Measurements from ENCODE around the gene CALHM1. TPM values are rescaled to one million over a fixed set of nuclear protein-coding genes. Genes with fewer than 3 reads are reported as not detected.
"Not testable (repeated sequence)": the region's sequence is repeated elsewhere in the genome, so short reads cannot be mapped to it uniquely, and the experiment has no call there.

CALHM1 gene
- total RNA-seq, 1 donor from 2014 or later: not detected

DNA sequence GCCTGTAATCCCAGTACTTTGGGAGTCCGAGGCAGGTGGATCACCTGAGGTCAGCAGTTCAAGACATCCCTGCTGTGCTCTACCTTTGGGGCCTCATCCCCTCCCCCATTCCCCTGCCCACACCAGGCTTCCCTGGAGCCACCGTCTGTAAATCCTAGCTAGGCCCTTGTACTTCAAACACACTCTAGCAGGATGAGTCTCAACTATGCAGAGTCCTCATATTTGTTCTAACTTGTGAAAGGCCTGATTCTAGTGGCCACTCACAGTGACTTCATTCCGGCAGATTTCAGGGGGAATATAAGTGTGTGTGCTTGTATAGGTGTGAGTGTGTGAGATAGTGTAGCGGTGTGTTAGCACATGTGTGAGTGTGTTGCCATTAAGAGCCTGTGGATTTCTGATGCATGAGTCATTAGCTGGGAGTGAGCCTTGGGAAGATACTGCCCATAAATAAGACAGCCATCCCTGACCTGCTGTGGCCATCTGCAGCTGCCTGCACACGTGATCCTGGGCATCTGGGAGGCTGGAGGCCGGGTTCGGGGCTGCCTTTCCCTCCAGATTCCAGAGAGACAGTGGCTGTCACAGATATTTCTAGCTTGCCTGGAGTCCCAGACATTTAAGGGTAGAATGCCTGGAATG, 33.1 kb upstream of the CALHM1 start:
- ATAC-seq: peak; percentile 81
- DNase-seq (ENCODE audit: low spot score): no peak
- intact Hi-C loops (cut with DNase I): no loop called here

GRCh38 chr10:103490986-103491314, 32.2 kb upstream of the CALHM1 start:
- ATAC-seq (no peak), DNase-seq (ENCODE audit: low spot score) (no peak)
- intact Hi-C loops (cut with DNase I): no loop called here

GRCh38 chr10:103487410-103487708, 28.7 kb upstream of the CALHM1 start:
- intact Hi-C loops (cut with DNase I): no loop called here
- ATAC-seq: no peak
- no peak for DNase-seq (ENCODE audit: low spot score)

DNA sequence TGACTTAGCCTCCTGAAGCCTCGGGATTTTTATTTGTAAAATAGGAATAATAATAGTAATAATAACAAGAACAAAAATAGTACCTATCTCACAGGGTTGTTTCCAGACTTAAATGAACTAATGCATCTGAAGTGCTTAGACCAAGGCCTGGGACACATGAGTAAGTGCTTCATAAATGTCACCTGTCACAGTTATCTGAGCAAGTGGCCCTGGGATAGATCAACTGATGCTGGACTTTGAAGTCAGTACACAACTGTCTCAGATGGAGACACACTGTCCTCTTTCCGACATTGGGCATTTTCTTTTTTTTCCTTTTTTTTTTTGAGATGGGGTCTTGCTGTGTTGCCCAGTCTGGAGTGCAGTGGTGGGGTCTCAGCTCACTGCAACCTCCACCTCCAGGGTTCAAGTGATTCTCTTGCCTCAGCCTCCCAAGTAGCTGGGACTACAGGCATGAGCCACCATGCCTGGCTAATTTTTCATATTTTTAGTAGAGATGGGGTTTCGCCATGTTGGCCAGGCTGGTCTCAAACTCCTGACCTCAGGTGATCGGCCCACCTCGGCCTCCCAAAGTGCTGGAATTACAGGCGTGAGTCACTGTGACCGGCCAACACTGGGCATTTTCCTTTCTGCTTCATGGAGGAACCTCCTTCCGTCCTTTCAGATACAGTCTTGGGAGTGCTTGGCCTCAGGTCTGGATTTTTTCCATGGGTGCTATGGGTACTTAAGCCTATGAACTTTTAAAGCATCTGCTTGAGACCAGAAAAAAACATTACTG, 28.1 kb upstream of the CALHM1 start:
- DNase-seq (ENCODE audit: low spot score); intact Hi-C loops (cut with DNase I); ATAC-seq: not testable (repeated sequence)

DNA sequence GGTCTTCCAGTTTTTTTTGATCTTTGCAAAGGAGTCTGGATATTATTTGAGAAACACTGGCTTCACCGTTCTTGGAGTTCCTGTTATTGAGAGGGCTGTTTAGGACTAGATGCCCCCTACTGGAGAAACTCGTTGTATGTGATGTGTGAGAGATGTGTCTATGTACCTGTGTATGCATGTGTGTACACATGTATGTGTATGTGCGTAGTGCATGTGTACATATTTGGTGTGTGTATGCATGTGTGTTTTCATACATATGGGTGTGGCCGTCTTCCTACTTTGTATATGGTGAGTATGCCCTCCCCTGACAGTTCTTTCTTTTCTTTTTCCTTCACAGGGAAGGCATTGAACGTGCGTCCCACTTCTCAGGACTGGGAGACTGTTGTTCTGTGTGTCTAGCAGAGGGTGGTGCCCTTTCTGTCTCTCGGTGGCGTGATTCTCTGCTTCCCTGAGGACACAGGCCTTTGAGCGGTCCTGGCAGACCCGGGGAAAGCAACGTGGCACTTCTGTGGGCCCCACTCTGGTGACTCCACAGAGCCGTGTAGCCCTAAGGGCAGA, 23.4 kb upstream of the CALHM1 start:
- ATAC-seq: peak; percentile 70
- no peak for DNase-seq (ENCODE audit: low spot score)
- intact Hi-C loops (cut with DNase I): no loop called here

- ATAC-seq (peak; percentile 30), DNase-seq (ENCODE audit: low spot score) (no peak)
- intact Hi-C loops (cut with DNase I): no loop called here
Observed at GRCh38 chr10:103480521-103480920, 21.8 kb upstream of the CALHM1 start.

- DNase-seq (ENCODE audit: low spot score) (no peak), ATAC-seq (no peak)
- intact Hi-C loops (cut with DNase I): no loop called here
Observed at GRCh38 chr10:103479135-103479534, 20.4 kb upstream of the CALHM1 start, which contains the start of gene CALHM3. Gene CALHM3, minus strand, starts transcription at chr10:103479240. Its CDS starts 208 bp downstream, at chr10:103479032.

- DNase-seq (ENCODE audit: low spot score) (no peak), ATAC-seq (no peak)
- intact Hi-C loops (cut with DNase I): no loop called here
Observed at GRCh38 chr10:103478671-103479070, 20.0 kb upstream of the CALHM1 start.

DNA sequence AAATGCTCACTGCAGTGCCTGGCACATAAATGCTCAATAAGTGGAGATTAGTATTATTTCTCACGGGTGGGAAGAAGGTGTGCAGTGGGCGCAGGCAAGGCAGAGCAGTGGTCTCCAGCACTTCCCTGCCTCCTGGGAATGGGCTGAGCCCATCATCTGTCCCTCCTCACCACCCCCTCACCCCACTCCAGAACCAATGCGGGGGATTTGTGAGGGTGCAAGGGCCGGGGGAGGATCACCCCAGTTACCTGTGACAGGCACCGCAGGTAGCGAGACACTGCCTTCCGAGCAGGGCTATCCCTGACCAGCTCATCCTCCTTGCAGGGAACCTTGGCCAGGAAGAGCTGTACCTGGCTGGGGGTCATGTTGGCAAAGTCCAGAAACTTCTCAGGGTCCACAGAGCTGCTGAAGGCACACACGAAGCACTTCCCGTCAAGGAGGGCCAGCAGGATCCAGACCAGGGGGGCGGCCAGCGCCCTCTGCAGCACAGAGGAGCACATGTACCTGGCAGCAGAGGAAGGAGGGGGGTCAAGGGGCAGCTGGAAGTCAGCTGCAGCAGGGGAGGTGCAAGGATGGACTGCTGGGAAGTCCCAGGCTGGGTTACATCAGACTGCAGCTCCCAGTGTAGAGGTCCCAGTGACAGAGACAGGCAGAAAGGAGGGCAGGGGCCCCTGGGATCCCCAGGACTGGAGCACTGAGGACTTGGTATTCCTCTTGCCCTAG, 17.5 kb upstream of the CALHM1 start:
- DNase-seq (ENCODE audit: low spot score) (no peak), ATAC-seq (no peak)
- intact Hi-C loops (cut with DNase I): no loop called here

DNA sequence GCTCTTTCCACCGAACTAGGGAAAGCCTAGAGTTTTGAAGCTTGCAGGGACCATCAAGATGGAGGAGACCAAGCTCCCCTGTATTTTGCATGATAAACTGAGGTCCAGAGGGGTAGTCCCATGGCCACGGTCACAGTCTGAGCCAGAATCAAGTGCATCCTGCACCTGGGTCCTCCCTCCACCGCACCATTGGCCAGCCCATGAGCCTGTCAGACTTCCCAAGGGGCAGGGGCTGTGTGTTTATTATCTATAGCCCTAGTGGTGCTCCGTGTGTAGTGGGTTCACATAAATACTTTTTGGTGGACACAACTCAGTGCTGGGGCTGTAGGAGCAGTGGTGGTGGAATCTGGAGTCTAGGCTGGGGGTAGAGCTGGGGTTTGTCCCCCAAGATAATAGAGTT, 16.7 kb upstream of the CALHM1 start:
- intact Hi-C loops (cut with DNase I): no loop called here
- DNase-seq (ENCODE audit: low spot score): no peak
- no peak for ATAC-seq

- intact Hi-C loops (cut with DNase I): no loop called here
- ATAC-seq: no peak
- DNase-seq (ENCODE audit: low spot score): no peak
Observed at GRCh38 chr10:103474077-103474476, 15.4 kb upstream of the CALHM1 start.

DNA sequence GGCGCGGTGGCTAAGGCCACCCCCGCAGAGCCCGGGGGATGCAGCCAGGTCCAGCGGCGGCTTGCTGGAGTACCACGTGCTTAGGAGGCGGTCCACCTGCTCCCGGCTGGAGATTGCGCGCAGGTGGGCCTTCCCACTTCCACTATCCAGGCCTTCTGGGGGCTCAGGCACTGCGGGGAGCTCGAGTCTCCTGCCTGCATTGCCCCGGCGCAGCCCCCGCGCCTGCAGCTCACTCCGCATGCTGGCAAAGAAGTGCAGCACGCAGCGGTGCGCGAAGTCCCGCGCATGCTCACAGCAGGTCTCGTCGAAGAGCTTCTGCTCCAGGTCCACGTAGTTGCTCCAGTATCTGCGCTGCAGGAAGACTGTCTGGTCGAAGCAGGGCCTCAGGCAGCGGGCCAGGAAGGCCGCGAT, 14.6 kb upstream of the CALHM1 start:
- DNase-seq (ENCODE audit: low spot score) (no peak), ATAC-seq (no peak)
- intact Hi-C loops (cut with DNase I): no loop called here

GRCh38 chr10:103472005-103472404, 13.3 kb upstream of the CALHM1 start:
- intact Hi-C loops (cut with DNase I): no loop called here
- no peak for ATAC-seq
- DNase-seq (ENCODE audit: low spot score): no peak

- peak; percentile 57 for ATAC-seq
- intact Hi-C loops (cut with DNase I): no loop called here
- no peak for DNase-seq (ENCODE audit: low spot score)
Observed at GRCh38 chr10:103470761-103471653, 12.3 kb upstream of the CALHM1 start.

DNA sequence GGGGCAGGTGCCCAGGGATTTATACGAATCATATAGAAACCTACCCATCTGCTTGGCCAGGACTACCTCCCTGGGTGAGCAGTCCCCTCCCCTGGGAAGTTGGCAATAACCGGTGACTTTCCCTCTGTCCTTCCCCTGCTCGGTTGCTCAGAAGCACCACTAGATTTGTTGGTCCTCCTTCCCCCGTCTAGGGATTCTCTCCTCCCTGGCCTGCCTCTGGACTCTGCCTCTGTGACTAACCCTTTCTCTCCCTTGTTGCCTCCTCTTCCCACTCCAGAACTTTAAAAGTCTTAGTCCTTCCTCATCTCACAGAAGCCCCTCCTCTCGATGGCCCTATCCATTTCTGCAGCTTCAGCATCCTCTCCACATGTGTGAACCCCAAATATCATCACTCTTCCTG, 10.5 kb upstream of the CALHM1 start:
- DNase-seq (ENCODE audit: low spot score): no peak
- ATAC-seq: no peak
- intact Hi-C loops (cut with DNase I): no loop called here

DNA sequence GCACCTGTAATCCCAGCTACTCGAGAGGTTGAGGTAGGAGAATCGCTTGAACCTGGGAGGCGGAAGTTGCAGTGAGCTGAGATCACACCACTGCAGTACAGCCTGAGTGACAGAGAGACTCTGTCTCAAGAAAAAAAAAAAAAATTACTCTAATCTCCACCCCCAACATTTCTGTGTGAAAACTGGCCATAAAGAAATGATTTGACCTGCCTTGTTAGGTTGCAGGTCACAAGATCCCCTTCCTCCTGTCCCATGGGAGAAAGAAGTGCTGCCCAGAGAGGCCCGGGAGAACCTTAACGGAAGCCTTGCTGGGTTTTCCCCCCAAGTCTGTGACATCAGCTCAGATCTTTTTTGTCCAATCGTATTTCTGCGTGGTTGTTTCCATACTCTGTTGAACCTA, 8.7 kb upstream of the CALHM1 start:
- no peak for DNase-seq (ENCODE audit: low spot score)
- intact Hi-C loops (cut with DNase I): no loop called here
- no peak for ATAC-seq

DNA sequence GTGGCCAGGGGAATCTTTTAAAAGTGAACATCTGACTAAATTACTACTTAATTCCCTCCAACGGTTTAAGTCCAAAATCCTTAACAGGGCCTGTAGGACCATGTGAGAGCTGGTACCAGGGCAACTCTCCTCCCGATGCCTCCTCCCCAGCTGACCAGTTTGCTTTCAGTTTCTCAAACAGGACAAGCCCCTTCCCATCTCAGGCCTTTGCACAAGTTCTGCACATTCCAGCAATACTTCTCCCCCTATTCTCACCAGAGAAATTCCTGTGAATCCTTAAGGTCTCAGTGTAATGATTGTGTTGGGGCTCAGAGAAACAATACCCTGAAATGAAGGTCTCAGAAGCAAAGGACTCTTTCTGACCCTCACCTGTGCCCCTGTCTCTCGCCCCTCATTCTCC, 8.0 kb upstream of the CALHM1 start:
- ATAC-seq: no peak
- intact Hi-C loops (cut with DNase I): no loop called here
- DNase-seq (ENCODE audit: low spot score): no peak

DNA sequence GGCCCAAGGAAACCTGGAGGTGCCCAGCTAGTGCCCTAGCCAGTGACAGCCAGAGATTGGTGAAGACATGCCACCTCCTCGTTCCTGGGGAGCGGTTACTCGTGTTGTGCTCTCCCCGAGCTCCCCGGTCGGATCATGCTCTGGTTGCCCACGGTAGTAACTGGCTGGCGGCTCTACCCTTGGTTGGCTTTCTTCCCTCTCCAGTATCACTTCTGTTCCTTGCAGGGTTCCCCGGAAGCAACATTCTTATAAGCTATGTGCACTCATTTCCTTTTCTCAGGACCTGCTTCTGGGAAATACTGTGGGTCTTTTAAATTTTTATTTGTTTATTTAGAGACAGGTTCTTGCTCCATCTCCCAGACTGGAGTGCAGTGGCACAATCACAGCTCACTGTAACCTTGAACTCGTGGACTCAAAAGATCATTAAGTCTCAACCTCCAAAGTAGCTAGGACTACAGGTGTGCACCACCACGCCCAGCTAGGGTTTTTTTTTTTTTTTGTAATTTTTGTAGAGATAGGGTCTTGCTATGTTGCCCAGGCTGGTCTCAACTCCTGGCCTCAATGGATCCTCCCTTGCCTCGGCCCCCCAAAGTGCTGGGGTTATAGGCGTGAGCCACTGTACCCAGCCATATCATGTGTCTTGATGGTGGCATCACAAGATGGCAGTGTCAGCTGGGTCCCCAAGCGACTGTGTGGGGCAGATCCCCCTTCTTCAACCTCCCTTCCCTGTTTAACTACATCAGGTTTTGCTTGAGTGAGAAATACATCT, 6.9 kb upstream of the CALHM1 start:
- intact Hi-C loops (cut with DNase I): no loop called here
- DNase-seq (ENCODE audit: low spot score) (no peak), ATAC-seq (peak; percentile 13)
